Measurements from ENCODE around the gene CASP7.

Gene CASP7

GRCh38 chr10:113691381-113691780 lies 11.7 kb downstream of the CASP7 start:
- DNase-seq (ENCODE audit: extremely low spot score) = no peak
- no peak for TF ChIP-seq CTCF (IDR thresholded peaks at IDR 0.05; ENCODE audit: control extremely low read depth, extremely low read depth, low read depth, missing control alignments)
- CTCF ChIA-PET = interaction anchor here (0.9 to 3.0 kb wide), 6 partner anchors 9 to 412 kb away, joined by 3 to 15 read pairs (median 4); no protein-coding TSS in a partner anchor
- POLR2A ChIA-PET = interaction anchor here (0.6 kb wide), 1 partner anchor 443 kb away, joined by 3 read pairs; no protein-coding TSS in a partner anchor

- TF ChIP-seq CTCF (IDR thresholded peaks at IDR 0.05; ENCODE audit: control extremely low read depth, extremely low read depth, low read depth, missing control alignments) = no peak
- no peak for DNase-seq (ENCODE audit: extremely low spot score)
- ChIA-PET POLR2A (interaction anchor here (0.7 kb wide), 1 partner anchor 362 kb away, joined by 3 read pairs; no protein-coding TSS in a partner anchor), CTCF (interaction anchor here (1.0 to 2.1 kb wide), 3 partner anchors 10 to 13 kb away, joined by 4 to 9 read pairs (median 6); partner anchors contain the start of gene CASP7)
Observed at GRCh38 chr10:113692271-113692670, 12.6 kb downstream of the CASP7 start.

- POLR2A ChIA-PET = no interaction called here
- CTCF ChIA-PET = interaction anchor here (1.1 to 1.3 kb wide), 2 partner anchors 11 to 13 kb away, joined by 3 read pairs; no protein-coding TSS in a partner anchor
- DNase-seq (ENCODE audit: extremely low spot score) = no peak
- TF ChIP-seq CTCF (IDR thresholded peaks at IDR 0.05; ENCODE audit: control extremely low read depth, extremely low read depth, low read depth, missing control alignments) = no peak
Observed at GRCh38 chr10:113693348-113693747, 13.6 kb downstream of the CASP7 start.

GRCh38 chr10:113695691-113696090 lies 16.0 kb downstream of the CASP7 start:
- TF ChIP-seq CTCF (IDR thresholded peaks at IDR 0.05; ENCODE audit: control extremely low read depth, extremely low read depth, low read depth, missing control alignments) = no peak
- ChIA-PET CTCF (no interaction called here), POLR2A (no interaction called here)
- no peak for DNase-seq (ENCODE audit: extremely low spot score)

GRCh38 chr10:113697595-113697994 lies 17.9 kb downstream of the CASP7 start:
- ChIA-PET CTCF (interaction anchor here (1.0 to 2.1 kb wide), 4 partner anchors 9 to 83 kb away, joined by 4 to 7 read pairs (median 4); no protein-coding TSS in a partner anchor), POLR2A (no interaction called here)
- no peak for TF ChIP-seq CTCF (IDR thresholded peaks at IDR 0.05; ENCODE audit: control extremely low read depth, extremely low read depth, low read depth, missing control alignments)
- DNase-seq (ENCODE audit: extremely low spot score) = no peak

- no peak for DNase-seq (ENCODE audit: extremely low spot score)
- TF ChIP-seq CTCF (IDR thresholded peaks at IDR 0.05; ENCODE audit: control extremely low read depth, extremely low read depth, low read depth, missing control alignments) = peak; percentile 74
- CTCF ChIA-PET = interaction anchor here (0.6 to 2.3 kb wide), 12 partner anchors 9 to 599 kb away, joined by 3 to 23 read pairs (median 5); partner anchors contain the start of genes DCLRE1A and NHLRC2
- POLR2A ChIA-PET = interaction anchor here (0.6 kb wide), 1 partner anchor 231 kb away, joined by 3 read pairs; no protein-coding TSS in a partner anchor
Observed at GRCh38 chr10:113704637-113705343, 25.1 kb downstream of the CASP7 start.

All from GM10248 (cell line).